DND-41 (cell line): ENCODE results near the gene KLHL1.

Experiments
- CTCF ChIP-seq: IDR thresholded peaks from 2 replicates; pipeline ENCODE4 v1.5.1; 2012; ENCODE audit warnings: borderline replicate concordance, low read length, moderate library complexity, mild to moderate bottlenecking; ENCODE audit not compliant: poor library complexity, severe bottlenecking; ENCODE audit errors: extremely low read depth
- EZH2 ChIP-seq: IDR thresholded peaks from 3 replicates; pipeline ENCODE4 v1.6.1; 2012; ENCODE audit warnings: borderline replicate concordance, low read depth, mild to moderate bottlenecking, moderate library complexity, low read length, inconsistent platforms; ENCODE audit not compliant: severe bottlenecking

- TF ChIP-seq EZH2 (no peak), CTCF (no peak)
These were observed 403.9 kb downstream of the KLHL1 start for GRCh38 chr13:69704311-69704710.
